ENCODE measurements around the gene C10orf90.

The C10orf90 gene, protein sequence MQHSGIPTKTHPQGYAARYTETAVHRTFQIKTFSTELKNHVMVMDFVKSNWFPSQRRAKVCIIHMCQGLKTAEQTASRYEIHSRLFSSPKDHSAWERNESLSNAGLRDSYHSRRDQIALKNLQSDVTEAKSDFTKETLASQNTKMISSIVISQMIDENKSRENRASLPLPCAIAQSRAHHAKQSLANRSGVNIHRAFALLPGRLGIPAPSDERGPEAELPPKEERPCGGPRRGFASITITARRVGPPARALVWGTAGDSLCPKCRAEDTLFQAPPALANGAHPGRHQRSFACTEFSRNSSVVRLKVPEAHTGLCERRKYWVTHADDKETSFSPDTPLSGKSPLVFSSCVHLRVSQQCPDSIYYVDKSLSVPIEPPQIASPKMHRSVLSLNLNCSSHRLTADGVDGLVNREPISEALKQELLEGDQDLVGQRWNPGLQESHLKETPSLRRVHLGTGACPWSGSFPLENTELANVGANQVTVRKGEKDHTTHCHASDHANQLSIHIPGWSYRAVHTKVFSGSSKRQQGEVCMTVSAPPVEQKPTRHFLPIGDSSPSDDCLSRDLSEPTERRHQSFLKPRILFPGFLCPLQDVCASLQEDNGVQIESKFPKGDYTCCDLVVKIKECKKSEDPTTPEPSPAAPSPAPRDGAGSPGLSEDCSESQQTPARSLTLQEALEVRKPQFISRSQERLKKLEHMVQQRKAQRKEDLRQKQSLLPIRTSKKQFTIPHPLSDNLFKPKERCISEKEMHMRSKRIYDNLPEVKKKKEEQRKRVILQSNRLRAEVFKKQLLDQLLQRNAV

DNA sequence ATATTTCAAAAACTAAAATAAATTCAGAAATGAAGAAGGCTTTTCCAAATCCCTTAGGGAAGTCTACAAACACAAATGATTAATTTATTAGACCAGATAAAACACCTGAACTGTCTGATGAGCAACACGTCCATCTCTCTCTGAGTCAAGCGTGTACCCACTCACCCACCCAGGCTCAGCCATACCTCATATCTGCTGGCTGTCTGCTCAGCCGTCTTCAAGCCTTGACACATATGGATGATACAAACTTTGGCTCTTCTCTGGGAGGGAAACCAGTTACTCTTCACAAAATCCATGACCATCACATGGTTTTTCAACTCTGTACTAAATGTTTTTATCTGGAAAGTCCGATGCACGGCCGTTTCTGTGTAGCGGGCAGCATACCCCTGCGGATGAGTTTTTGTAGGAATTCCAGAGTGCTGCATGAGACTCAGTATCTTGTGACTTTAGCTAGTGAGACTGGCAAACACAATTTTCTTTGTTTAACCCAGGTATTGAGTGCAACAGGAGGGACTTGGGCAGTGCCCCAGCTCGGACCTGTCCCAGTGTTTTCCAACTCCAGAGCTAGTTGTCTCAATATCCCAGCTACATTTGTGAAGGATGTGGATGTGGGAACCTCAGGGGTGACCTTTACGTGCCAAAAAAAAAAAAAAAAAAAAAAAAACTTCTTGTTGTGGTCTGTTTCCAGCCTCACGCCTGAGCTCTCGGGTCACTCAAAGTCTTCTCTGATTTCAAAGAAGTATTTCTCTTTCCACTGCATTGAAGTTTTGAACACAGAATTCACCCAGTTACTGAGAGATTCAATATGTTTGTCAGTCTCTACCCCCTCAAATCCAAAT, at the start of gene C10orf90:
TSS of gene C10orf90 (minus strand) at position 638 of the 839 bp plus-strand sequence. CDS start at position 425, 213 bp downstream.
- DNase-seq, result no peak

DNA sequence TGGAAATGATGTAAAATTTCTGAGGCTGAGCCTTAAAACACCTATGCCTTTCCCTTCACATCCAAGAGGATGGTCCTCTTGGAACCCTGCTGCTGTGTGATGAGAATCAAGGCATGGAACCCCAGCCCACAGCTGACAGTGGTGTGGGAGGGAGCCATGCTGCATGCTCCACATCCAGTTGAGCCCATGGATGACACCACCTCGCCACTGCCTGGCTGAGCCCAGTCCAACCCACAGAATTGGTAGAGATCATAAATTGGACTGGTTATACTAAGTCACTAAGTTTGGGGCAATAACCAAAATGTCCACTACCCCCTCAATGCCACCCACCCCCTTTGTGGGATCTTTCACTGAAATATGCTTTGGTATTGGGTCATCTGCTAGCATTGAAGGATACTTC, 45.9 kb upstream of the C10orf90 start:
- DNase-seq, result no peak

DNA sequence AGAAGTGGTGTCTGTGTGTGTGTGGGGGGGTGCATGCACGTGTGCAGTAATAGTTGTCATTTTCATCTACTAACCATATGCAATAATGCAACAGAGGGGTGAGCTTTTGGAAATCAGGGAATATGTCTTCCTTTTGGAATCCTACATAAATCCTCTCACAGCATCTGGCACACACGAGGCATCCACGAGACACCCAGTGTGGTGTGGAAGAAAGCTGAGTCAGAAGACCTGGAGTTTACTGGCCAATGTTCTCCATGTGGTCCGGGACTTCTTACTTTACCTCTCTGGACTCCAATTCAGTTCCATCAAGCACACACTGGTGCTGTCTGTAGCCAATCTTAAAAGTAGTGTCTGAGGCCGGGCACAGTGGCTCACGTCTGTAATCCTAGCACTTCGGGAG, 43.1 kb upstream of the C10orf90 start:
- DNase-seq, result no peak

DNA sequence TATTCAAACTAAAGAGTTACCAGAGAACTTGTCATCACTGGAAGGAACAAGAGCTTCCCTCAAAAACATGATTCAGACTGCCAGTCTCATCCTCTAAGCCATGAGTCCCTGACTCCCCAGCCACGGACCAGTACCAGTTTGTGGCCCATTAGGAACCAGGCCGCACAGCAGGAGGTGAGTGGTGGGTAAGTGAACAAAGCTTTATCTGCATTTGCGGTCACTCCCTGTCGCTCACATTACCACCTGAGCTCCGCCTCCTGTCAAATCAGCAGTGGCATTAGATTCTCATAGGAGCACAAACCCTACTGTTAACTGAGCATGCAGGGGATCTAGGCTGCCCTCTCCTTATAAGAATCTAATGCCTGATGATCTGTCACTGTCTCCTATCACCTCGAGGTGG, 42.2 kb upstream of the C10orf90 start:
- DNase-seq, result no peak

DNA sequence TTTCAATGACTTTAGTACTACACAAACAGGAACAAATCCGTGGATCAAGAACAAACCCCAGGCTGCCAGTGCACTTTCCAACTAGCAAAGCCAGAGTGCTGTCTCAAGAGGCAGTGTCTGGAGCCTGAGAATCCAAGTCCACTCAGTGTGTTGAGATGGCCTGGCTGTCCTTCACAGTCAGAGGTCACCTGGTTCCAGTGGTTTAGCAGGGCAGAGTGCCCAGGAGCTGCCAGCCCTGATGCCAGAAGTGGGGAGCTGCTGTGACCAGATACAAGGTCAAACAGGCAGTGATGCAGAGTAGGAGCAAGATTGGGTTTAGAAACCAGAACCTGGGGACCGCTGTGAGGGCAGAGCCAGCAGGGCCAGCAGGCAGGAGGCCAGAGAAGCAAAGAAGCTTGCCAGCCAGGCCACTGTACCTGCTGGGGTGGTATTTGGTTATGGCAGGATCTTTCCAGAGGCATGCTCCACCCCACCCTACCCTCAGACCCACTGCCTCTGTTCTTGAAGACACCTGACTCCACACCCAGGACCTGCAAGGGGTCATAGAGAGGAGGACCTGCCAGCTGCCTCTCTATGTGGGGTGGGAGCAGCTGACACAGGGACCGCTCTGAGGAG, 35.6 kb upstream of the C10orf90 start:
- DNase-seq, result no peak

DNA sequence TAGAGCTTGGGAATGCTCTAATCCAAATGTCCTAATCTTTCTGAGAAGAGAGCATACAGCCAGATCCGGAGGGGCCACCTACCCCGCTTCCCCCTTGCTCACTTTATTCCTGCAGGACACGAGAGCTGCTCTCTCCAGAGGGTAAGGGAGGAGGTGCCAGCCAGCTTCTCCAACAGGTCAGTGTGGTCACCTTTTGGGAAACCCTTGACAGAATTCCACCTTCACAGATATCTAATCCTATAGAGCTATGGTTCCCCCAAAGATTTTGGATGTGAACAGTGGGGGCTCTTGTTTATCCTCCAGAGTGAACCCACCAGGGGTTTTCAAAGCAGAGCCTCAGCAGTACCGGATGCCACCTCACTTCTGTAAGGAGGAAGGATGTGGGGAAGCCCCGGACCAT, 34.6 kb upstream of the C10orf90 start:
- DNase-seq, result no peak

DNA sequence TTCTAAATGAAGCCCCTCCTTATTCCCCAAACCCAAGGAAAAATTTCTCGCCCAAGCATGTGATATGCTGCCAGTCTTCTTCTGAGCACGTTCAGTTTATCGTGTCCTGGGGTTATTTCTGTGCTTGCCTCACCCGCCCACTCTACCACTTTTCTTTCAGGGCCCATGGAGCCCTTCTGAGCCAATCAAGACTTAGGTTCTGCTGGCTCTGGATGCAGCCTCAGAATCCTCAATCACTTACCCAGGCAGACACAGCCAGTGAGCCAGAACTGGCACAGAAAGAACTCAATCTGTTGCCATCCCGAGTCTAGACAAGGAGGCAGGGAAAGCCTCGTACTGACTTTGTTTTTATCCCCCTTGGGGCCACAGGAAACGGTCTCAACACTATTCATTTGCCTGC, 34.2 kb upstream of the C10orf90 start:
- no peak for DNase-seq

DNA sequence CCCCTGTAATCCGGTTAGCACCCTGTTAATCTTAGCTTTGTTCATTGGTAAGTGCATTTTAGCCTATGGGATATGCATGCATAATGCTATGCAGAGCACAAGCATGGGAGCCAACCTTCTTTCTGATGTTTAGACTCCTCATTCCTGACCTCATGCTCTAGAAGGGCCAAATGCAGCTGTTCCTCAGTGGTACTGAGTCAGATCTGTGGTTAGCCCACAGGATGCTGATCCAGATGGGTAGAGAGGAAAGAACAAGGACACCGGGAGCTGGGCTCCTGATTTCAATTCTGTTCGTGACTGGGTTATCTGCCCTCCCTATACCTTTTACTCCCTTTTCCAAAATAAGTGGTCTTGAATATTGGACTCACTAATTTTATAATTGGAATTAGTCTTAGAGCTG, 31.7 kb upstream of the C10orf90 start:
- no peak for DNase-seq

DNA sequence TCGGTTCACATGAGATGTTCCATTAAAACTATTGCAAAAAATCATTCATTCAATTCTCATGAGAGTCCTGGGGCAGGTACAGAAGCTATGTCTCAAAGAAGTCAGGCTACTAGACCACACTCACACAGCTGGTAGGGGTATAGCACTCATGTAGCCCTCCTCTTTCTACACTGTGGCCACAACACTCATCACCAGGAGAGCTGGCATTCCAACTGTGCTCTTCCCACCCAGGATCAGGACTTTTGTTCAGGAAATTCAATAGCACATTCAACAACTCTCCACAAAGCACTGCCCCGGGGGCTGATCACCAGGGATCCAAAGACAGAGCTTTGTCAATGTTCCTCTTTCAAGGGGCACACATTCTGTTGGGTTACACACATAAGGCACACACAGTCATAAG, 31.0 kb upstream of the C10orf90 start:
- no peak for DNase-seq

DNA sequence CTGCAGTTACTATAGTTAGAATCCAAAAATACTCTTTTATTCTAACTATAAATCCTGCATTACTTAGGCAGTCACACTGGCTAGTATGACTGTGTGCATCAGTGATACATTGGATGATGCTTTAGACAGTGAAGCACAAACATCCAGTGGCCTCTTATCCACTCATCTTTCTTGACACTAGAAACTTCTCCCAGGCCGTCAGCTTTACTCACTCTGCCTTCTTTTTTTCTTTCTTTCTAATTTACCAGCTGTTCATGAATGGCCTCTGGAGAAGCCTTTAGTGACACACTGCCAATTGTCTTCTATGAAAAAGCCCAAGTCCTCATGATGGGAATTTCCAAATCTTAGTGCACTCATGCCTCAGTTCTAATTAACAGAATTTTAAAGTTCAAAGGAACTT, 26.2 kb upstream of the C10orf90 start:
- DNase-seq, result no peak

DNA sequence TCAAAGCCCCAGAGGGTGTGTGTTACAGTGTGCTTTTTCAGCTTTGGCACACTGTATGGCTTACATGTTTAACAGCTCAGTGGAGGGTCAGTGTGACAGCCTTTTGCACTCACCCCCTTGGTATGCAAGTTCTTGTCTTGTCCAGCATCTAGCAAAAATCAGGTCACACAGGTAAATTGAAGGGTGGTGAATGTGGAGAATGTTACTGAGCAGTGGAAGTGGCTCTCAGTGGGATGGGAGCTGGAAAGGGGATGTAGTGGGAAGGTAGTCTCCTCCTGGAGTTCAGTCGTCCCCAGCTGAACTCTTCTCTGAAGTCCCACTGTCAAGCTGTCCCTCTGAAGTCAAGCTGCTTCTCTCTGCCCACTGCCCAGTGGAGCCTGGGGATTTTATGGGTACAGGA, 21.0 kb upstream of the C10orf90 start:
- DNase-seq, result no peak

DNA sequence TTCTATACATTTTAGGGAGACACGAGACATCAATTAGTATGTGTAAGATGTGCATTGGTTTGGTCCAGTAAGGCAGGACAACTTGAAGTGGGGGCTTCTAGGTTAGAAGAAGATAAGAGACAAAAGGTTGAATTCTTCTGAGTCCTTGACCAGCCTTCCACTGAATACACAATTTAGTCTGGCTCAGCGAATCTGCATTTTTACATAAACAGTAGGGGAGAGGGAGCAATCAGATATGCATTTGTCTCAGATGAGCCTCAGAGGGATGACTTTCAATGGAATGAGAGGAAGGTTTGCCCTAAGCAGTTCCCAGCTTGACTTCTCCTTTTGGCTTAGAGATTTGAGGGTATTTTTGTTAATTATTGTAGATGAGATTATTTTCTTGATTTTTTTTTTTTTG, 20.0 kb upstream of the C10orf90 start:
- DNase-seq, result no peak

DNA sequence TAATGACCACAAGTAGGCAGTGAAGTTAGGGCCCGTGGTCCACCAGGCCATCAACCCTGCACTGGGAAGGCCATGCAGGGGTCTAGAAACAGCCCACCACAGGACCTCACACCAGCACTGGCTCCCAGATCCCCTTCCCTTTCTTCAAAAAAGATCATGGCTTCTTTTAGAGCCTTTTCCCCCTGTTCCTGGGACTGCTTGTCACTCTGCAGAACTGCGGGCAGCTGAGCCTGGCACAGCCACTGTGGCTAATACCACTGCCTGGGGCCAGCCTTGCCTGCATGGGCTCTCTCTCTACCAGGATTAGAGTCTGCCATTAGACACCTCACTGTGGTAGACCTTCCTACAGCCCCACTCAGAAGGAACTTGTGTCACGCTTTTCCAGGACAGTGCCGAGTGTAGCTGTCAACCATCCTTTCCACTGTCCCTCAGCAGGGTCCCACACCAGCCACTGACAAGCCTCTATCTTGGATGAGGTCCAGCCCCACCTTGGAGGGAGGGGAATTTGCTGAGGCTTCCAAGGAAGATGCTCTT, 19.0 kb upstream of the C10orf90 start:
- no peak for DNase-seq

DNA sequence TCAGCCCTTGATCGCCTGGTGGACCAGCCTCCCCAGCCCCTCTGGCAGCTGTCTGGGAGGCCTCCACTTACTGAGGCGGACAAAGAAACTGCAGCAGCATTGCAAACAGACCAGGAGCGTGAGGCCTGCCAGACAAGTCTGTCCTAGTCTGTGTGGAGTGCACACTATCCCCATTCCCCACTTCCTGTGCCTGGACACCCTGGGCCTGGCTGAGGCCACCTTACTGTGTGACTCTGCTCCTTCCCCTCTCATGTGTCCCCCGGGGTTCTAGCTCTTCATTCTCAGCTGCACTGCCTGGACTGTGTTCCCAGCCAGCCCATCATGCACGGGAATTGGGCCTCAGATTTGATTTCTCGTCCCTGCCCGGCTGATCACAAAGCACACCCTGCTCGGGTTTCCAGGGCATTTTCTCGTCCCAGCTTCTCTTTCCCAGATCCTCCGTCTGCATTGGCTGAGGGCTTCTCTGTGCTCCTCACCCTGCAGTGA, 16.7 kb upstream of the C10orf90 start:
- no peak for DNase-seq

DNA sequence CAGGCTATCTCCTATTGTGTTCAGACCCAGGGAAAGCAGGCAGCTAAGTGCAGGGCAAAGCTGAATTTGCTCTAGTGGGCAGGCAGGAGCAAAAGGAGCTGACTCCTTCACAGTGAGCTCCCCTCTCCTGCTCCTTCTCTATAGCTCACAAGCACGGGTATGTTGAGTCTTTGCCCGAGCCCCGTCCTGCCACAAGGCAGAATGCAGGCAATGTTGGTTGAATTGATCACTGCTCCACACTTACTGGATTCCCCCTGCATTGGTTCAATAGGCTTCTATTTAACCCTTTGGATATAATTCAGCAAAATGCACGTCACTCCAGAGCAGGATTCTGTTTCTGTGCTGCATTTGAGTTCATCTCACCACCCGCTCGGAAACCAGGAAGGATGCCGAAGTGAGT, 16.2 kb upstream of the C10orf90 start:
- no peak for DNase-seq

DNA sequence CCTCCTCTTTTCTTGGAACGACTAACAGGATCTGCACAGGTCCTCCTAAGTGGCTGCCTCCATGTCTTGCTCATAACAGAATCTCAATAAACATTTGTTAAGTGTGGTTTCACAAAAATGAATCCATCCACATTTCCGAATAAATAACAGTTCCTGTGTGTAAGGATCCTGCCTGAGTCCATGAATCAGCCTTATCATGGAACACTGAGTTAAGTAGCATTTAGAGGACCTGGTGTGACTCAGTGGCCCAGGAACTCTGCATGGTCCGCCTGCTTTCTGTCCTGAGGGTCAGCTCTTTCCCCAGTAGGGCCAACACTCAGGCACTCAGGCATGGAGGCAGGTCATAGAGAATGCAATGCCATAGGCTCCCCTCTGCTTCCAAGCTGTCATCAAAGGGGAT, 15.8 kb upstream of the C10orf90 start:
- no peak for DNase-seq

DNA sequence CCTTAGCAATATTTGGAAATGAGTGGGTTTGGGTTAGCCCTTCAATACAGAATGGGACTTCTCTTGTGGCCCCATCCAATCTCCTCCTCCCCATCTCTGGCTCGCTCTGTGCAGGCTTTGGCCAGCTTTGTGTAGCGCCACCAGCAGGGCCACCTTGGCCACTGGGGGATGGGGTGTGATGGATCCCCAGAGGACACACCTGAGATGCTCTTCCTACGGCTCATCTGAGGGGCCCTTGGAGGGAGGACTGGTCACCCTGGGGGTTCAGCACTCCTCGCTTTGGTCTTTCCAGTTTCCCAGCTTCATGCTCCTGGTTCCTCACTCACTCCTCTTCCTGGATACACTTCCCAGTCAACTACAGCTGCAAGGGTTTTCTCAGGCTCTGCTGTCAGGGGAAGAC, 15.3 kb upstream of the C10orf90 start:
- DNase-seq, result no peak

DNA sequence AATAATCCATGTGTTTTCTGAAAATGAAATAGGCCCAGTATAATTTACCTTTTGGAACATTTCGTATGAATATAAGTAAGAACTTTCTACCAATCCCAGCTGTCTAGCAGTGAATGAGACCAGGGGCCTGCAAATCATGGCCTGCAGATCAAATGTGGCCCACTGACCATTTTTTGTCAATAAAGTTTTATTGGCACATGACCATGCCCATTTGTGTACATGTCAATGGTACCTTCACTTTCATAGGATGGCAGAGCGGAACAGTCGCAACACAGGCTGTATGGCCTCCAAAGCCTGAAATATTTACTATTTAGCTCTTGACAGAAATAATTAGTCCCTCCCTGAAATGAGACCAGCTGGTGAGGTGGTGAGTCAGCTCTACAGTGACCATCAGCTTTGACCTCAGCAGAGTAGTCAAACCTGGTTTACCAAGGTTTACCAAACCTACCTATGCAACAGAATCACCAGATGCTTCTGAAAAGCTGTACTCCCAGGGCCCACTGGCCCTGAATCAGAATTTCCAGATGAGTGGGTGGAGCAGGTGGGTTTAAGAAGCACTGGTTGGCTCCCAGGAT, 13.8 kb upstream of the C10orf90 start:
- no peak for DNase-seq

DNA sequence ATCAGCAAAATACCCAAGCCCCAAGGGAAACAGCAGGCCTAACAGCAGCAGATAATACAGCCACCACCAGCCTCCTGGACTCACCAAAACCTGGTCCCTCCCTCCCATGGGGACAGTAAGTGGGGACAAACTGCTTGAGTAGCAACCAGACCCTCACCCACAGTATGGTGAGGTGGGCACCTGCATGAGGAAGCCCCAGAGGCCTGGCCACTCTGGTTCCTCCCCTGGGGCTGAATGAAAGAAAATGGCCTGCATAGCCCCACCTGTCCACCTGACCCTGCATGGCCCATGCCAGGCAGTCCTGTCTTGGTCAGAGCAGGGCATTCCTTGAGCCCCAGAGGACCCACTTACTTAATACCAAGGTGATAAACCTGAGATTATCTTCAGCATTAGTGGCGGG, 13.0 kb upstream of the C10orf90 start:
- no peak for DNase-seq

DNA sequence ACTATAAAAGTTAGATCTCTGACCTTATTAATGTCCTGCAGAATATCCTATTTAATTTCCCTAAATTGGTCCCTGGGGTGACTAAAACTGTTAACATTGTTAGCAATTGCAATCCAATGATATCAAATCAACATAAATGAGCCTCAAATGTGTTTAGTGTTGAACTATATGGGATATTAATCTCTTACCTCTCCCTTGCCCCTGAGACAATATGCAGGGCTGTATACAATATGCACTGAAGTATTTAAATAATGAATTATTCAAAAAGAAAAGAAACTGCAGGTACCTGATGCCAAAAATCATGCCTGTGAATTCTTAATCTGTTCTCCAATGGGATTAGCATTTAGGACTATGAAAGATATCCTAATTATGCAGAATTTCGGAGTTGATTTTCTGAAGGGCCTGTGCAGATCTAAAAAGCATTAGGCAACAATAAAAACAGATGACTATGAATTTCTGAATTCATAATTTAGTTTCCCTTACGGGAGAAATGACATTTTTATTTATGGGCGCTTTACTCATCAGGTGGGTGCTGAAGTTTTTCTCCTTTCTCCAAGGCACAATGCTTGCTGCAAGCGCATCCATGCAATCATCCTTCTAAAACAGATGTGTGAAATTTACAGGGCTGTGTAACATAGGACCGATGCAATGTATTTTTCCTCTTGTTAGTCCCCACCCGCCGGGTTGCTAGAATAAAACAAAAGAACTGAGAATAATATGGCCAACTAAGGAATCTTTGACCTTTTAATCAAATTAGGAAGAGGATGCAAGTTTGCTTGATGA, 5.4 kb upstream of the C10orf90 start:
- no peak for DNase-seq
